Measurements from ENCODE around the gene FARS2.

The FARS2 gene

DNA sequence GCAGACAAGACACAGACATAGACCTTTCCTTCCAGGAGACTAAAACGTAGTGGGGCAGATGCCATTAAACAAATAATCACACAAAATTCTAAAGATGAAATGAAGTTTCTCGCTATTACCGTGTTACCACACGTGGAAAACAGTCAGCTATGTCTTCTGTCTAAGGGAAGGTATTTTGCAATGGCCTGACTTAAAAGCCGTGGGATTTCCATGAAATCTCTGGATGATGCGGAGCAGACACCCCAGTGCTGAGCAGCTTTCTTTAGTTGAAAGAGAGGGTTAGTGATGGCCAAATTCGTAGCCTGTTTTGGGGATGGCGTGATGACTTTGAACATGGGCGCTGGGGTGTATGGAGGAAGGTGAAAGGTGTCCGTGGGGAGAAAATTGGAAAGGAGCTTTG is 463.6 kb downstream of the FARS2 start:
- no peak for DNase-seq (ENCODE audit: low read depth, low spot score)

GRCh38 chr6:5726976-5727718 is 465.8 kb downstream of the FARS2 start:
- DNase-seq (ENCODE audit: low read depth, low spot score): no peak

- no peak for DNase-seq (ENCODE audit: low read depth, low spot score)
Observed at GRCh38 chr6:5728351-5729079, 467.2 kb downstream of the FARS2 start.

GRCh38 chr6:5729080-5729434 is 467.7 kb downstream of the FARS2 start:
- DNase-seq (ENCODE audit: low read depth, low spot score): no peak

GRCh38 chr6:5729813-5730517 is 468.7 kb downstream of the FARS2 start:
- DNase-seq (ENCODE audit: low read depth, low spot score): no peak

DNA sequence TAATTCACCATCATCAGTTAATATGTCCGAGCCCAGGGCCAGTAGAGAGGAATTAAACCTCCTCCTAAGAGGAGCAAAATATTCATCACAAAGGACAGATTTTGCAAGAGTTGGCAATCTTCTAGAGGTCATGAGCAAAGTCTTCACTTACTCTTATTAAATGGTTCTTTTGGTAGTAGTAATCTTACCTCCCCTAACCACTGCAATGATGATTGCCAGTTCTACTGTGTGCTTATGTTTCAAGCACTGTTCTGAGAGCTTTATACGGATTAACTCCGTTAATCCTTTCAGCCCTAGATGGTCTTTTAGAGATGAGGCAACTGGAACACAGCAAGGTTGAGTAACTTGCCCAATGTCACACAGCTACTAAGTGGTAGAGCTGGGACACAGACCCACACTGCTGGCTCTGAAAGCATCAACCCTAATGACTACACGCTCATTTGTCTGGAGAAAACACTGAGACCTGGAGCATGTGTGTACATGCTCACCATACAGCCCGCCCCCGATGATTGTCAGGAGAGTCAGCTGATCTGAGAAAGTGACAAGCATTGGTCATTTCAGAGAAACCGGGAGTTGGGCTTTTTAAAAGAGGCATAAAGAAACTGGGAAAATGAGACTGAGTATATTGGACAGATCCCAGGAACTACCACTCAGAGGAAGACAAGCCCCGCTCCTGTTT is 469.4 kb downstream of the FARS2 start:
- no peak for DNase-seq (ENCODE audit: low read depth, low spot score)

- DNase-seq (ENCODE audit: low read depth, low spot score): no peak
Observed at GRCh38 chr6:5731435-5731834, 470.1 kb downstream of the FARS2 start.

- no peak for DNase-seq (ENCODE audit: low read depth, low spot score)
Observed at GRCh38 chr6:5732496-5732895, 471.2 kb downstream of the FARS2 start.

GRCh38 chr6:5736016-5736738 is 474.9 kb downstream of the FARS2 start:
- no peak for DNase-seq (ENCODE audit: low read depth, low spot score)

- DNase-seq (ENCODE audit: low read depth, low spot score): no peak
Observed at GRCh38 chr6:5737460-5737859, 476.1 kb downstream of the FARS2 start.

- no peak for DNase-seq (ENCODE audit: low read depth, low spot score)
Observed at GRCh38 chr6:5738211-5738610, 476.9 kb downstream of the FARS2 start.

DNA sequence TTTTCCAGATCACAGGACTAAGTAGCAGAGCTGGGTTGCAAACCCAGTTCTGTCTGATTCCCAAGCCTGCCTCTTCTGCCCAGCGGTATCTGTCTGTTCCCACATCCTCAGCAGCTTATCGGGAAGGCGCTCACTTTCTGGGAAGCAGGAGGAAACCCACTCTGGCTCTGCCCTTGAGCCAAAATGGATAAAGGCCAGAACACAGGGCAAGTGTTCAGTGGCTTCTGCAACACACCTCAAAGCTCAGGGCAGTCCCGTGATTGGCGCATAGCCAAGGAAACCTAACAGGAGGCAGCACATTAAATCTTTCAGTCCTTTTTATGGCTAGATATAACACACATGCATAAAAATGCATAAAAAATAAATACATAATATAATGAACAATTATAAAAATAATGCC is 483.2 kb downstream of the FARS2 start:
- no peak for DNase-seq (ENCODE audit: low read depth, low spot score)

DNA sequence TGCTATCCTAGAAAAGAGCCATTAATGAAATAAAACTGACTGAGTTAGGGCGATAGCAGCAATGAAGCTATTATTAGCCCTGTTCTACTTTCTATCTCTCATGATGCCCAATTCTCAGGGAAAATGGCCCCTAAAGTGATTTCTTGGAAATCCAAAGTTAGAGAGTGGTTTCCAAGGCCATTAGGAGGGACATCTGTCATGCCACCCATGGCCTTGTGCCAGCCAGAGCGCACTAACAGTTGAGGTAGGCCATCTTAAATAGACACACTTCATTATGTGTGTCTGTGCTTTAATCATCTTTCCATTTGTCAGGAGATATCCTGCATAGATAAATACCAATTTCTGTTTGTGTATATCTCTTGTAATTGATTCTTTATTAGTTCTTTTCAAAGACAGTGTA is 483.8 kb downstream of the FARS2 start:
- no peak for DNase-seq (ENCODE audit: low read depth, low spot score)

DNA sequence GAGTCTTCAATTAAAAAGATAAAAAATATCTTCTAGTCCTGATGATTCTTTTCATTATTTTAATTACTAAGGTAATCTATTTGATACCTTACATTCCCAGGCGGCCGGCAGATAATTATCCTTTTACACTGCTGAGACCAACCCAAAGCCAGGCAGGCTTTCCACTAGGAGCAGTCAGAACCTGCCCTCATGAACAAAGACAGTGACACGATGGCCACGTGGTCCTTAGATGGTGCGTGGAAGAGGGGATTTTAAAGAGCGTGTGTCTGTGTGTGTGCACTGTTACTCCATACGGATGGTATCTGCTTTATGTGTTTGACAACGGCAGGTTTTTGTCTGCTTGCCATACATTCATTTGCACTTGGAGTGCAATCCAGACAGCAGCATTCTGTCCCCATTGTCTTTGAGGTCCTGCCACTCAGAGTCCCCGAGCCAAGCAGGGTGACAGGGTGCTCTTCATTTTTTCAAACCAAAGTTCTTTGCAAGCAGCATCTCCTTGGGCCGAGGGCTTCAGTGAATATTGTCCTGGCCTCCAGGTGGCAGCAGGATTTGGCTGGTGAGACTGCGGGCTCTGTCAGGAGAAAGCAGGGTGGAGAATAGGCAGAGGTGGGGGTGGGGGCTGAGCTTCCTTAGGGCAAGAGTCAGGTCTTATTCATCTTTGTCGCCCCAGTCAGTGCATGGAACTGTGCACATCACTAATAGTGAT is 484.9 kb downstream of the FARS2 start:
- no peak for DNase-seq (ENCODE audit: low read depth, low spot score)

DNA sequence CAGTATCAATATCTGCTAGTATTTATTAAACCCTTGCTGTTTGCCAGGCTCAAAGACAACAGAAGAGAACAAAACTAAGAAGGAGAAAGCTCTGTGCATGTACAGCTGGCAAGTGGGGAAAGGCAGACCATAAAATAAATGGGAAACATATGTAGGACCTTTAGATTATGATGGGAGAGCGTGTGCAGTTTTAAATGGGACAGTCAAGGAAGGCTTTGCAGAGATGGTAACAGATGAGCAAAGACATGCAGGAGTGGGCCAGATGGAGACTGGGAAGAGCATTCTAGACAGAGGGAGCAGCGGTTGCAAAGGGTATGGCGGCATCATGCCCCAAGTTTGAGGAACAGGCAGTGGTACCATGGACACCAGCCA is 485.4 kb downstream of the FARS2 start:
- DNase-seq (ENCODE audit: low read depth, low spot score): no peak

- no peak for DNase-seq (ENCODE audit: low read depth, low spot score)
Observed at GRCh38 chr6:5747379-5747778, 486.1 kb downstream of the FARS2 start.

DNA sequence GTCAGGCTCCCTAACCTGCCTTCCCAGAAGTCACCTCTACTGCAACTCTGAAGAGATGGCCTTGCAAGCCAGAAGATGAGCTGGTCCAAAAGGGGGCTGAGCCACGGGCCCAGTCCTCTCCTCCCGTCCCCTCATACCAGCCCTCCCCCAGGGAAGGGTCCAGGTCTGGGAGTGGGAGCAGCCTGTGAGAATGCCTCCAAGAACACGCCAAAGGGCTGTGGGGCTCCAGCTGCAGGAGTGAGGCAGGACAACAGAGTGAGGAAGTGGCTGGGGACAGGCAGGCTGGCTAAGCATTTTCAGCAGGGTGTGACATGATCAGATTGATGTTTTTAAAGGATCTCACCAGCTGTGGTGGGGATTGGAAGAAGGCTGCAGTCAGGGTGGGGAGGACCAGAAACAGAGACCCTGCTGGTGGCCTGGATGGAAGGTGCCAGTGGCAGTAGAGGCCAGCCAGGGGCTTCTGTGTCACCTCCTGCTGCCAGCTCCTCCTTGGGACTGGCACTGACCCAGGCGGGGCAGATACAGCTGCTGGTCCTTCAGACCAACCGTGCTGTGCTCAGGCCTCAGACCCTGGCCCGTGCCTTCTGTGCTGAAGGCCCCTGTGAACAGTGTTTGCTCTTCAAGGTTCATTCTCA is 487.8 kb downstream of the FARS2 start:
- DNase-seq (ENCODE audit: low read depth, low spot score): no peak

GRCh38 chr6:5749651-5750215 is 488.4 kb downstream of the FARS2 start:
- no peak for DNase-seq (ENCODE audit: low read depth, low spot score)

- no peak for DNase-seq (ENCODE audit: low read depth, low spot score)
Observed at GRCh38 chr6:5751525-5752390, 490.4 kb downstream of the FARS2 start.

All from smooth muscle cell of the brain vasculature (primary cell).